ENCODE results near the gene PSAP.

The PSAP gene

DNA sequence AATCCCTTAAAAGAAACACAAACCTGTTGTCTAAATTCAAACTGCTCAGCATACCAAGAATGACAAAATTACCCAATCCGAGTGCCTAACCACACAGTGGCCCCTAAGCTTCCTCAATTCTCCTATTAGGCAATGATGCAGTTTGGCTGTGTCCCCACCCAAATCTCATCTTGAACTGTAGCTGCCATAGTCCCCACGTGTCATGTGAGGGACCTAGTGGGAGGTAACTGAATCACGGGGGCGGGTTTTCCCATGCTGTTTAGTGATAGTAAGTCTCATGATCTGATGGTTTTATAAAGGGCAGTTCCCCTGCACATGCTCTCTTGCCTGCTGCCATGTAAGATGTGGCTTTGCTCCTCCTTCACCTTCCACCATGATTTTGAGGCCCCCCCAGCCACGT is 21.9 kb downstream of the PSAP start:
- H3K36me3 Mint-ChIP-seq (ENCODE audit: low read depth), result peaks cover 45% of the 10 kb centered on the region
- peaks cover 17% of the 10 kb centered on the region for H3K4me1 Mint-ChIP-seq (ENCODE audit: low read depth)
- H3K27me3 Mint-ChIP-seq, result no peaks in the 10 kb centered on the region
- H3K4me3 Mint-ChIP-seq, result no peak overlapping the region
- no peak overlapping the region for H3K27ac Mint-ChIP-seq
- no peaks in the 10 kb centered on the region for H3K9me3 Mint-ChIP-seq

DNA sequence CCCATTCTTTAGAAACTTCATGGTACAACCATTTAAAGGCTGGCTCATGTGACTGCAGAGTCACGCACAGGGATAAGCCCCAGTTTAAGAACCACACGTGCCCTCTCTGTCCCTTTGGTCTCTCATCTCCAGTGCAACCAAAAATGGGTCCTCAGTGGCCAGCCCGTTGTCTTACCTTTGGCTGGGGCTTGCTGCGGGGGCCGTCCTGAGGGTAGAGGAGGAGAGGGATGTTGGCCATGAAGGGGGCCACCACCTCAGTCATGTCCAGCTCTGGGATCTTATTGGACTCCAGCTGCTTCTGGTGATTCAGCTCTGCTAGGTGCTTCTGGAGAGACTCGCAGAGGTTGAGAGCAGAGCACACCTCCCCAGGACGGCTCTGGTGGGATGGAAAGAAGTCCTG is 22.3 kb downstream of the PSAP start:
- Mint-ChIP-seq H3K4me1 (ENCODE audit: low read depth) (peaks cover 13% of the 10 kb centered on the region), H3K27me3 (no peaks in the 10 kb centered on the region), H3K36me3 (ENCODE audit: low read depth) (peaks cover 47% of the 10 kb centered on the region), H3K9me3 (no peaks in the 10 kb centered on the region), H3K4me3 (no peak overlapping the region), H3K27ac (no peak overlapping the region)

DNA sequence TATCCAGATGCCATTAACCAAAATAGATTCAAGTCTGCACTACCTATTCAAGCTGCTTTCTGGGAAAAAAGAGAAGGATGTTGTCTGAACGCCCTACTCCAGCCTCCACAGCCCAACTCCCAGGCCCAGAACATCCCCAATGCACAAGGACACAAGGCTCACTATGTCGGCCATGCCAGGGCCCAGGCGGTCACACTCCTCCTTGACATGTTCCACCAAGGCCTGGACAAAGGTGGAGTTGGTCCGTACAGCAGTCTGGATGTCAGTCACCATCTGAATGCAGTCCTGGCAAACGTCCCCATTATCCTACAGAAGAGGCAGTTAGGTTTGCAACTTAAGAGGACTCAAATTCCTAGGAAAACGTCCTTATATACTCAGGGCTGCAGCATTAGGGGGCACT is 23.2 kb downstream of the PSAP start:
- H3K36me3 Mint-ChIP-seq (ENCODE audit: low read depth), result peaks cover 47% of the 10 kb centered on the region
- peaks cover 4% of the 10 kb centered on the region for H3K4me1 Mint-ChIP-seq (ENCODE audit: low read depth)
- no peaks in the 10 kb centered on the region for H3K27me3 Mint-ChIP-seq
- H3K9me3 Mint-ChIP-seq, result no peaks in the 10 kb centered on the region
- no peak overlapping the region for H3K27ac Mint-ChIP-seq
- no peak overlapping the region for H3K4me3 Mint-ChIP-seq

DNA sequence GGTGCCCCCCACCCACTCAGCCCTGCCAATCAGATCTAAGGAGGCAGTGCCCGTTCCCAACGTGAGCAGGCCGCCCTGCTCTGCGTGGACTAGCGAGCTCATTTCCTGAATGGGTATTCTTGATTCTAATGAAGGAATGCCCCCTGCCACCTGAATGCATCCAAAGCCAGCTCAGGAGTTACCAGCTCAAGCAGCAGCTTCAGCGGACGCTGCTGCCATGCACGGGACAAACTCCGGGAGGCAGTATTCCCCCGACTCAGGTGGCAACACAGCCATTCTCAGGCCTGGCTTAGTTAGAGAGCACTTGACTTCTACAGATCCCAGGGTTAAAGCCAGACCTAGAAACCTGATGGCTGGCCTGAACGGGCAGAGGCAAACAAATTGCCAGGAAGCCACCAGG is 25.8 kb downstream of the PSAP start:
- H3K4me1 Mint-ChIP-seq (ENCODE audit: low read depth), result peaks cover 14% of the 10 kb centered on the region
- H3K27ac Mint-ChIP-seq, result no peak overlapping the region
- H3K27me3 Mint-ChIP-seq, result no peaks in the 10 kb centered on the region
- peaks cover 34% of the 10 kb centered on the region for H3K36me3 Mint-ChIP-seq (ENCODE audit: low read depth)
- no peak overlapping the region for H3K4me3 Mint-ChIP-seq
- no peaks in the 10 kb centered on the region for H3K9me3 Mint-ChIP-seq

DNA sequence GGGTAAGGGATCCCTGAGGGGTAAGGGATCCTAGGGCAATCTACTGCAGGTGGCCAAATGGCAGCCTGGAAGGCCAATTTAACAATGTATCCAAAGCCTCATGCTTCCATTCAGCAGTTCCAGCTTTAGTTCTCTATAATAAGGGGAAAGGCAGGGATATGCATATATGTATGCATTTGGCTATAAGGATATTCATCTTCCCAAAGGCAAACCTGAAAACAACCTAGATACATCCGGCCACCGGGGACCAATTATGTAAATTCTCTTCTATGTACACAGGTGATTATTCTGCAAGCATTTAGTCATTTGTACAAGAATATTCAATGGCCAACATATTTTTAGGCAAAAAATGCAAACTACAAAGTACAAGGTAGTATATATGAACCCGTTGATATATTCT is 26.7 kb downstream of the PSAP start:
- Mint-ChIP-seq H3K9me3 (no peaks in the 10 kb centered on the region), H3K27ac (no peak overlapping the region), H3K27me3 (no peaks in the 10 kb centered on the region), H3K36me3 (ENCODE audit: low read depth) (peaks cover 37% of the 10 kb centered on the region), H3K4me3 (no peak overlapping the region), H3K4me1 (ENCODE audit: low read depth) (peaks cover 14% of the 10 kb centered on the region)

DNA sequence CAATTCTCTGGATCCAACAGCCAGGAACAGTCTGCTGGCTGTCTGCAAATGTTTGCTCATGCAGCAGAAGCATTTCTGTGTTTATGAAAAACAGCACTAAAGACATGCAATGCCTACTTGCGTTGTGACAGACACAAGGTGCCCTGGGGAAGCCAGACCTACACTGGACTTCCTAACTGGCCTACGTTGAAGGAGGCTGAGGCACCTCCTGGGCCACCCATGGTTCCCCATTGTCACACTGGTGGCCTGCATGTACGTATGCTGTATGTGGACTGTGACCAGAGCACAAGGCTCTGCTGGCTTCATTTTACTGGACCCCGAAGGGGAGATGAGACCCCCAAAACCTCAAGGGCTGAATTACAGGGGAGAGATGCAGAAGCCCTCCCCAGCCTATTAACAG is 27.7 kb downstream of the PSAP start:
- Mint-ChIP-seq H3K36me3 (ENCODE audit: low read depth) (peaks cover 47% of the 10 kb centered on the region), H3K27me3 (no peaks in the 10 kb centered on the region), H3K9me3 (no peaks in the 10 kb centered on the region), H3K4me3 (no peak overlapping the region), H3K4me1 (ENCODE audit: low read depth) (peaks cover 14% of the 10 kb centered on the region), H3K27ac (no peak overlapping the region)

DNA sequence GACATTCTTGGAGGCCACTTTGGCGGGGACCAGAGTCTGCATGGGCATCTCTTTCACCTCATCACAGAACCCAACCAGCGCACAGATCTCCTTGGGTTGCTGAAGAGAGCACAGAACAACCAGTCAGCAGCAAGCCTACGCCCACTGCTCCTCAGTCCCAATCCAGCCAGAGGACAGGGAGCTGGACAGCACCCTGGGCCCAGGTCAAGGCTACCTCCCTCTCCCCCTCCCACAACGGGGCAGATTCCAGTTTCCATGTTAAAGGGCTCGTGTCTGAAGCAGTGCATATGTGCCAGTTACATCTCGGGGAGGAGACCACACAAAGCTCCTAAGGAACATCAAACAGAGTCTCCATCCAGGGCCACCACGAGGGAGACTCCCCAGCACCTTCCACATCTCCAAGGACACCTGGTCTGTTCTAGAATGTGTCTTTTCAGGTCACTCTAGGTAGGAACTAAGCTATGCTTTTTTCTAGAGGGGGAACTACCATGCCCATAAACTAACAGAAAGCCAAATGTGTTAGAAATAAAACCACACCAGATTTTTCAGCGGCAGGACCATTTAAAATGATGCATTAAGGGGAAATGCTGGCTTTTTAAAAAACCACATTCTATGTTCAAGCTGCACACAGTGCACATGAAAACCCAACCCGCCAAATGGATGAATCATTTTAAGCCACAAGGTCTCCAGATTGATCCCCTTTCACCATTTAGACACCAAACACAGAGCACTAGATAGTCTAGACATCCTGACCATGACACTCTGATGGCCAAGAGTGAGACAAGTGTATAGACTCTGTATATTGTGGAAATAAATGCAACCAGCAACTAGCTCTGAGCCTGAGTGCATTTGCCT is 28.9 kb downstream of the PSAP start:
- Mint-ChIP-seq H3K36me3 (ENCODE audit: low read depth) (peaks cover 43% of the 10 kb centered on the region), H3K4me1 (ENCODE audit: low read depth) (peaks cover 14% of the 10 kb centered on the region), H3K4me3 (no peak overlapping the region), H3K27ac (no peak overlapping the region), H3K27me3 (no peaks in the 10 kb centered on the region), H3K9me3 (no peaks in the 10 kb centered on the region)

DNA sequence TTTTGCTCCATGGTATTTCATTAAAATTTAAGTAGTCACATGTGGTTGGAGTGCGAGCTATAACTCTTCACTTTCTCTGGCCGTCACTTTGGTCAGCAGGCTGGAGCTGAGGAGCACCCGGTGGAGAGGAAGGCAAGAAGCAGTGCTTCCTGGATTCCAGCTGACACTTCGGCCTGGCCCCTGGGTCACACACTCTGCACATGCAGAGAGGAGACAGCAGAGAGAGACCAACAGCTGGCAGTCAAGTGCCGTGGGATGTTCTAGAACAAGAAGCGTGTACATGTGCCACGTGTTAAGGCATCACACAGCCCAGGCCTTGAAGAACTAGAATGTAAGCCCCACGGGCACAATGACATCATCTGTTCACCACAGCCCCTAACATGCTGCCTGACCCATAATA is 30.1 kb downstream of the PSAP start:
- H3K27ac Mint-ChIP-seq, result no peak overlapping the region
- peaks cover 51% of the 10 kb centered on the region for H3K36me3 Mint-ChIP-seq (ENCODE audit: low read depth)
- H3K4me1 Mint-ChIP-seq (ENCODE audit: low read depth), result peaks cover 14% of the 10 kb centered on the region
- no peaks in the 10 kb centered on the region for H3K27me3 Mint-ChIP-seq
- H3K4me3 Mint-ChIP-seq, result no peak overlapping the region
- H3K9me3 Mint-ChIP-seq, result no peaks in the 10 kb centered on the region

DNA sequence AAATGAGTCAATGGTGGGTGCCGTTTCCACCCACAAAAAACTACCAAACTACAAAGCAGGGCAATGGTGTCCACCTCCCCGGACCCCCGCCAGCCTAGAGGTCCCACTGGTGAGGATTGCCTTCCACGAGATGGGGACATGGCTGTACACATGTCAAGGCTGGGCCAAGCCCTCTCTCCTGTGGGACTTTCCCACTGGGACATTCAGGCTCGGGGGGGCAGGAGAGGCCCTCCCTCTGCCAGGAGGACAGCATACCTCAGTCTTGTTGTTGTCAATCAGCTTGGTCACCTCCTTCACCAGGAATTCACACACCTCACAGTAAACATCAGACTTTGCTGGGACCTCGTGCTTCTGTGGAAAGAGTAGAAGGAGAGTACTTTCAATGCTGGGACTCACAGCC is 31.1 kb downstream of the PSAP start:
- Mint-ChIP-seq H3K4me3 (no peak overlapping the region), H3K4me1 (ENCODE audit: low read depth) (peaks cover 14% of the 10 kb centered on the region), H3K36me3 (ENCODE audit: low read depth) (peaks cover 50% of the 10 kb centered on the region), H3K27ac (peak overlapping the region; percentile 31), H3K27me3 (no peaks in the 10 kb centered on the region), H3K9me3 (no peaks in the 10 kb centered on the region)

DNA sequence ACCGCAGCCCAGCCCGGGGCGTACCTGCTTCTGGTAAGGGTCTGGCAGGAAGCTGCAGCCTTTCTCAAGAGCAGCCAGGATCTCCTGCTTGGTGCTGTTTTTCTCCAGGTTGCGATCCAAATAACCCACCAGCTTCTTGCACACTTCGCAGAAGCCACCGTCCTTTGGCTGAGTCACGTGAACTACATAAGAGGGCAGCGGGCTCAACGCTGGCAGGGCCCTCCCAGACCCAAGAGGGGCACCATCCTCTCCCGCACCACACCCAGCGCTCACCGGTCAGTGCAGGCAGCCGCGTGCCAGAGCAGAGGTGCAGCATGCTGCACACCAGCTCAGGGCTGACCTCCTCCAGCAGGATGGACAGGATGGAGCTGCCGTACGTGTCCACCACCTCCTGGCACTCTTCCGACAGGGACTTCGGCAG is 31.6 kb downstream of the PSAP start:
- Mint-ChIP-seq H3K9me3 (no peaks in the 10 kb centered on the region), H3K36me3 (ENCODE audit: low read depth) (peaks cover 52% of the 10 kb centered on the region), H3K4me1 (ENCODE audit: low read depth) (peaks cover 14% of the 10 kb centered on the region), H3K27ac (peak overlapping the region; percentile 31), H3K4me3 (no peak overlapping the region), H3K27me3 (no peaks in the 10 kb centered on the region)

DNA sequence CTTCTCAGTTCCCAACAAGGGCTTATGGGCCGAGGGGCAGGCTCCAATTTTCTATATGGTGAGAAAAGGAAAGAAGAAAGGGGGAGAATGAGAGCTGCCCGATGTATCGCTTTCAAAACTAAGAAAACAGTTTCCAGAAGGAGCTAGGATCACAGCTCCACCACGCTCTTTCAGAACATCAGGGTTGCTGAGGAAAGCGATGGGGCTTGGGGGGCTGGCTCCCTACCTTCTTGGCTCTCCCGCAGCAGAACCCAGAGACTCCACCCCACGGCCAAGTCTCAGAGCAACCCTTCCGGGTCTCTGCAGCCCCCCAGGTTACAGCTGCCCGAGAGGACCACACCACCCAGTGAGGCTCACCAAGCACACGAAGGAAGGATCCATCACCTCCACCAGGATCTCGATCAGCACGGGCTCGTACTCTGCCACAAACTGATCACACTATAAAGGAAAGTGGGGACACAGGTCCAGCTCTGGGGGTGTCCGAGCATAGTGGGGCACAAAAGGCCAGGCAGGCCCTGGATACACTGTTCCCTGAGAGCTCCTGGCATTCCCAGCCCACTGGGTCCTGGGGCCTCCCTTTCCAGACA is 32.3 kb downstream of the PSAP start:
- H3K36me3 Mint-ChIP-seq (ENCODE audit: low read depth), result peaks cover 51% of the 10 kb centered on the region
- no peaks in the 10 kb centered on the region for H3K9me3 Mint-ChIP-seq
- peaks cover 14% of the 10 kb centered on the region for H3K4me1 Mint-ChIP-seq (ENCODE audit: low read depth)
- H3K4me3 Mint-ChIP-seq, result no peak overlapping the region
- no peak overlapping the region for H3K27ac Mint-ChIP-seq
- H3K27me3 Mint-ChIP-seq, result no peaks in the 10 kb centered on the region

DNA sequence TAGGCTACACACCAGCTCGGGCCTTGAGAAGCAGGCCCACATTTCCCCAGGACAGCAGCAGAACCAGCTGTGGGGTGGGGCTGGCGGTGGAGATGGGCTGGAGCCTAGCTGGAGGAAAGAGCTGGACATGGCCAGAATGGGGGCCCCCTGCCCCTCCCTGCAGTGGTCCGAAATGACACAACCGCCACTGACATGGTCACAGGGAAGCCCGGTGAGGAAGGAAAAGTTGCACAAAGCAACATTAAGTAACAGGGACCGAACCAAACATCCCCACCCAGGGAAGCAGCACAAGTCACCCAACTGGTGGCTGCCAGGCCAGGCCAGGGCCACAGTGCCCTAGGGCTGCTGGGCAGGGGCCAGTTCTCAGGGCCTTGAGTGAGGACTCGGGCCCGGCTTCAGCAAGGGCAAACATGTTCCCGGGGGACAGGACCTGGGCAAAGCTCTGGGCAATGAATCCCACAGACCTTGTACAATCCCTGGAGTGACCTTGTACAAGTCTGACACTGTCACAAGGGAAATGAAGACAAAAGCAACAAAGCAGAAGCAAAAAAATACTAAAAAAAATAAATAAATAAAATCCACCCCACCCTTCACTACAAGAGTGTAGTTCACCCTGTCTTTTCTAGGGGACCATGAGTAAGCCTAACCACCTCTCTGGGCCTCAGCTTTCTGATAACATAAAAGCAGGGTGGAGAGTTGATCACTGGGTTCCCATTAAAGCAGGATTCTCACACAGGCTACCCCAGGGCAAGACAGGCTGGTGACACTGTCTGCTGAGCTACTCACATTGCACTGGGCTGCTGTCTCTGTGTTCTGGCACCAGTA is 33.0 kb downstream of the PSAP start:
- Mint-ChIP-seq H3K4me3 (no peak overlapping the region), H3K36me3 (ENCODE audit: low read depth) (peaks cover 47% of the 10 kb centered on the region), H3K4me1 (ENCODE audit: low read depth) (peaks cover 14% of the 10 kb centered on the region), H3K27ac (no peak overlapping the region), H3K27me3 (no peaks in the 10 kb centered on the region), H3K9me3 (no peaks in the 10 kb centered on the region)

DNA sequence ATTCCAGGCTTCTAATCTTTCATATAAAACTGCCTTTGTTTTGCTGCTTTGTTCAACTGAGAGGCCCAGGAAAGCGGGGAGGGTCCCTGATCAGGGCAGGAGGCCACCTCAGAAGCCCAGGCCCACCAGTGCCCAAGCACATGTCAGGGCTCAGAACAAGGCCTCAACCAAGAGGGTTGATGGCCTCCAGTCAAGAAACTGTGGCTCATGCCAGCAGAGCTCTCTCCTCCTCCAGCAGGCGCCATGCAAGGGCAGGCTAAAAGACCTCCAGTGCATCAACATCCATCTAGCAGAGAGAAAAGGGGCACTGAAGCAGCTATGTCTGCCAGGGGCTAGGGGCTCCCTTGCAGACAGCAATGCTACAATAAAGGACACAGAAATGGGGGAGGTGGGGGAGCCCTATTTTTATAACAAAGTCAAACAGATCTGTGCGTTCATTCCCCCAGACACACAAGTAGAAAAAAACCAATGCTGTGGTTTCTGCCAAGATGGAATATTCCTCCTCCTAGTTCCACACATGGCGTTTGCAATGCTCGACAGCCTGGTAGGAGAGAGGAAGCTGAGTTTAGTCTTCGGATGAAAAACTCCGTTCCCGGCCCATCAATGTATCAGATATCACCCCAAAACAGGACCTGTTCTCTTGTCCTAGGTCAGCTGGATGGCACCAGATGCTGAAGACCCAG is 34.0 kb downstream of the PSAP start:
- peaks cover 8% of the 10 kb centered on the region for H3K4me1 Mint-ChIP-seq (ENCODE audit: low read depth)
- H3K9me3 Mint-ChIP-seq, result no peaks in the 10 kb centered on the region
- no peak overlapping the region for H3K4me3 Mint-ChIP-seq
- no peaks in the 10 kb centered on the region for H3K27me3 Mint-ChIP-seq
- H3K36me3 Mint-ChIP-seq (ENCODE audit: low read depth), result peaks cover 47% of the 10 kb centered on the region
- H3K27ac Mint-ChIP-seq, result no peak overlapping the region

DNA sequence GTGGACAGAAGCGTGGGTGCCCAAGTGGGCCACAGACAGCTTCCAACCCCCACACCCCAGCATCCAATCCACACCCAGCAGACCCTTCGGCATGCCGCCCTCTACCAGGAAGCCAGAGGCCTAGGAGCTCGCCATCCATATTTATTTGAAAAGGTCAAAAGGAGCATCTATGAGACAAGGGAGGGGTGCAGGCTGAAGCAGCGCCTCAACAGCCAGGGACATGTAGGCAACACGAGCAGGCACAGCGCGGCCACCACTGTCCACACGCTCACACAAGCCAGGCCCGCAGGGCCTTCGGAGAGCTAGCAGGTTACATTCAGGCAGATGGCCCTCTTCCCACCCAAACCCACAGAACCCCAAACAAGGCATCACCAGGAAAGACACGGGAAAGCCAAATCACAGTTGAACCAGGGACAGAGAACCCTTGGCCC is 34.6 kb downstream of the PSAP start:
- Mint-ChIP-seq H3K9me3 (no peaks in the 10 kb centered on the region), H3K36me3 (ENCODE audit: low read depth) (peaks cover 47% of the 10 kb centered on the region), H3K27ac (no peak overlapping the region), H3K4me1 (ENCODE audit: low read depth) (peaks cover 1% of the 10 kb centered on the region), H3K4me3 (no peak overlapping the region), H3K27me3 (no peaks in the 10 kb centered on the region)
